Hepatocyte (in vitro differentiated cells): Measurements from ENCODE around the gene CD8B2. TPM values are rescaled to one million over a fixed set of nuclear protein-coding genes. Genes with fewer than 3 reads are reported as not detected.

Experiments used
- DNase-seq: peaks from one replicate; pipeline ENCODE4 v3.0.0-alpha.2; 2016; ENCODE audit warnings: low spot score
- H2AFZ ChIP-seq: fragments of 200-600 bp; sonication (generic); 2 replicates; pipeline ENCODE4 v1.6.0; 2016; ENCODE audit warnings: antibody characterized with exemption, mild to moderate bottlenecking
- H3K27ac ChIP-seq: fragments of 200-600 bp; sonication (generic); 2 replicates; pipeline ENCODE4 v1.5.1; 2016; ENCODE audit warnings: mild to moderate bottlenecking
- H3K27me3 ChIP-seq: fragments of 200-600 bp; sonication (generic); 2 replicates; pipeline ENCODE4 v1.6.1; 2016
- H3K36me3 ChIP-seq: fragments of 200-600 bp; sonication (generic); replicated peaks from 2 replicates; pipeline ENCODE4 v1.5.1; 2016; ENCODE audit warnings: low read depth; ENCODE audit not compliant: insufficient read depth
- H3K4me1 ChIP-seq: fragments of 200-600 bp; sonication (generic); 2 replicates; pipeline ENCODE4 v1.5.1; 2016; ENCODE audit warnings: mild to moderate bottlenecking, moderate library complexity; ENCODE audit not compliant: insufficient read depth
- H3K4me2 ChIP-seq: fragments of 200-600 bp; sonication (generic); 2 replicates; pipeline ENCODE4 v1.6.0; 2016
- H3K4me3 ChIP-seq: fragments of 200-600 bp; sonication (generic); 2 replicates; pipeline ENCODE4 v1.5.1; 2016; ENCODE audit warnings: mild to moderate bottlenecking
- H3K79me2 ChIP-seq: fragments of 200-600 bp; sonication (generic); 2 replicates; pipeline ENCODE4 v1.6.0; 2017; ENCODE audit warnings: mild to moderate bottlenecking
- H3K9me2 ChIP-seq: fragments of 200-600 bp; sonication (generic); replicated peaks from 2 replicates; pipeline ENCODE4 v1.6.0; 2017; ENCODE audit warnings: mild to moderate bottlenecking; ENCODE audit not compliant: insufficient read depth
- H3K9me3 ChIP-seq: fragments of 200-600 bp; sonication (generic); 2 replicates; pipeline ENCODE4 v1.5.1; 2016; ENCODE audit warnings: low read depth, mild to moderate bottlenecking
- H4K20me1 ChIP-seq: fragments of 200-600 bp; sonication (generic); 2 replicates; pipeline ENCODE4 v1.6.0; 2016; ENCODE audit warnings: mild to moderate bottlenecking; ENCODE audit not compliant: insufficient read depth, poor library complexity, severe bottlenecking
- EZH2 ChIP-seq: fragments of 200-600 bp; sonication (generic); IDR thresholded peaks from 2 replicates; pipeline ENCODE4 v1.6.1; 2016; ENCODE audit warnings: antibody characterized with exemption, mild to moderate bottlenecking, borderline replicate concordance
- EZH2phosphoT487 ChIP-seq: fragments of 200-600 bp; sonication (generic); IDR thresholded peaks from one replicate; pipeline ENCODE4 v1.6.1; 2018; ENCODE audit warnings: antibody characterized with exemption, mild to moderate bottlenecking, low read depth, moderate library complexity; ENCODE audit not compliant: unreplicated experiment, severe bottlenecking
- WGBS: methylation state at CpG from one replicate; pipeline ENCODE4 v1.1.6; 2016; ENCODE audit warnings: low lambda C conversion rate; ENCODE audit errors: missing lambda C conversion rate; 5-methylcytosine and 5-hydroxymethylcytosine counted together
- polyA plus RNA-seq: library from polyadenylated mRNA; unstranded; fragments of >200 nt; fragmentation: Nextera tagmentation; extraction: Ambion mirVana; gene quantifications from 2 replicates; pipeline ENCODE4 v1.2.1, GENCODE V29; 2016
- total RNA-seq: library from RNA; depleted of rRNA; stranded (reverse); fragments of >200 nt; gene quantifications from 2 replicates; pipeline ENCODE4 v1.2.3, GENCODE V29; 2014
- TF ChIP-seq, protein P1 (sequence below): fragments of 200-600 bp; sonication (generic); IDR thresholded peaks from 2 replicates; pipeline ENCODE4 v1.5.1; 2016; ENCODE audit warnings: antibody characterized with exemption, mild to moderate bottlenecking; ENCODE audit not compliant: poor library complexity

The CD8B2 gene
- total and polyA plus RNA-seq, 2 experiments from 2014 or later, result 0.47 TPM; not detected in 1

DNA sequence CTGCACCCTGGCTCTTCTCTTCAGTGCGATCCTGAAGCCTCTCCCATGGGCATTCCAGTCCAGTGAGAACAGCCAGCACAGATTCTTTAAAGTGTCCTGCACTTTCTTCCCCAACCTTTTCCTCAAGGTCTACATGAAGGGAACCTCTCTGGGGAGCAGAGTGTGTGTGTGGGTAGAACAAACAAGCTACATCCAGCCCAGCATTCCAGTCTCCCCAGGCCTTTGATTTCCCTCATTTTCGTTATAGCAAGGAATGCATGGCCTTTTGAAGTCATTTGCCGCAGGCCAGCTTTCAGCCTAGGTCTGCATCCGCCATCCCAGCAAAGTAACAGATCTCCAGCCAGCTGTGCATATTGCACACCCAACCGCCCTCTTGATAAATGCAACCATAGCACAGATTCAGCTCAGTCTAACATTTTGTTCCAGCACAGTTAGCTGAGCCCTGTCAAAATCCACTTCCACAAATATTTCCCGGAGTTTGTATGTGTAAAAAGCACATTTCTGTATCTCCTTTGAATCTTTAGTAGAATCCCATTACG is 44.6 kb downstream of the CD8B2 start:
- Histone ChIP-seq H3K36me3 (no peaks in the 10 kb centered on the region), H3K4me2 (no peak overlapping the region), H3K27me3 (no peaks in the 10 kb centered on the region), H4K20me1 (no peaks in the 10 kb centered on the region), H2AFZ (no peak overlapping the region), H3K9me3 (no peaks in the 10 kb centered on the region), H3K27ac (no peak overlapping the region), H3K9me2 (no peaks in the 10 kb centered on the region), H3K4me1 (no peaks in the 10 kb centered on the region), H3K4me3 (no peak overlapping the region), H3K79me2 (no peaks in the 10 kb centered on the region)
- 68% methylated on average over 7 of the region's 7 CpGs for WGBS
- no peak for DNase-seq
- no peak for TF ChIP-seq EZH2phosphoT487
- TF ChIP-seq, protein P1, sequence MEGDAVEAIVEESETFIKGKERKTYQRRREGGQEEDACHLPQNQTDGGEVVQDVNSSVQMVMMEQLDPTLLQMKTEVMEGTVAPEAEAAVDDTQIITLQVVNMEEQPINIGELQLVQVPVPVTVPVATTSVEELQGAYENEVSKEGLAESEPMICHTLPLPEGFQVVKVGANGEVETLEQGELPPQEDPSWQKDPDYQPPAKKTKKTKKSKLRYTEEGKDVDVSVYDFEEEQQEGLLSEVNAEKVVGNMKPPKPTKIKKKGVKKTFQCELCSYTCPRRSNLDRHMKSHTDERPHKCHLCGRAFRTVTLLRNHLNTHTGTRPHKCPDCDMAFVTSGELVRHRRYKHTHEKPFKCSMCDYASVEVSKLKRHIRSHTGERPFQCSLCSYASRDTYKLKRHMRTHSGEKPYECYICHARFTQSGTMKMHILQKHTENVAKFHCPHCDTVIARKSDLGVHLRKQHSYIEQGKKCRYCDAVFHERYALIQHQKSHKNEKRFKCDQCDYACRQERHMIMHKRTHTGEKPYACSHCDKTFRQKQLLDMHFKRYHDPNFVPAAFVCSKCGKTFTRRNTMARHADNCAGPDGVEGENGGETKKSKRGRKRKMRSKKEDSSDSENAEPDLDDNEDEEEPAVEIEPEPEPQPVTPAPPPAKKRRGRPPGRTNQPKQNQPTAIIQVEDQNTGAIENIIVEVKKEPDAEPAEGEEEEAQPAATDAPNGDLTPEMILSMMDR, result no peak
- no peak for TF ChIP-seq EZH2

DNA sequence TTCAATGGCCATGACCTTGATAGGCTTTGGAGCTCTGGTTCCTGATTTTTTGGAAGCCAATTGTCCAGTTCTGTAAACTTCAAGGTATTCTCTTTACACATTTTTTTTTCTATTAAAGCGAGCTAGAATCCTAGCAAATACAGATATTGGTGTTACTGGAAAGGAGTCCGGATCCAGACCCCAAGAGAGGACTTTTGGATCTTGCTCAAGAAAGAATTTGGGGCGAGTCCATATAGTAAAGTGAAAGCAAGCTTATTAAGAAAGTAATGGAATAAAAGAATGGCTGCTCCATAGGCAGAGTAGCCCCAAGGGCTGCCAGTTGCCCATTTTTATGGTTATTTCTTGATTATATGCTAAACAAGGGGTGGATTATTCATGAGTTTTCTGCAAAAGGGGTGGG is 45.1 kb downstream of the CD8B2 start:
- H3K36me3 ChIP-seq, result no peaks in the 10 kb centered on the region
- no peak overlapping the region for H3K27ac ChIP-seq
- TF ChIP-seq EZH2phosphoT487, result no peak
- TF ChIP-seq EZH2, result no peak
- TF ChIP-seq, protein P1, result no peak
- H3K27me3 ChIP-seq, result no peaks in the 10 kb centered on the region
- H3K9me3 ChIP-seq, result no peaks in the 10 kb centered on the region
- no peaks in the 10 kb centered on the region for H3K9me2 ChIP-seq
- no peaks in the 10 kb centered on the region for H3K4me1 ChIP-seq
- no peak overlapping the region for H3K4me2 ChIP-seq
- H3K79me2 ChIP-seq, result no peaks in the 10 kb centered on the region
- WGBS, result 97% methylated on average over 3 of the region's 3 CpGs
- H3K4me3 ChIP-seq, result no peak overlapping the region
- no peaks in the 10 kb centered on the region for H4K20me1 ChIP-seq
- H2AFZ ChIP-seq, result no peak overlapping the region
- DNase-seq, result no peak

DNA sequence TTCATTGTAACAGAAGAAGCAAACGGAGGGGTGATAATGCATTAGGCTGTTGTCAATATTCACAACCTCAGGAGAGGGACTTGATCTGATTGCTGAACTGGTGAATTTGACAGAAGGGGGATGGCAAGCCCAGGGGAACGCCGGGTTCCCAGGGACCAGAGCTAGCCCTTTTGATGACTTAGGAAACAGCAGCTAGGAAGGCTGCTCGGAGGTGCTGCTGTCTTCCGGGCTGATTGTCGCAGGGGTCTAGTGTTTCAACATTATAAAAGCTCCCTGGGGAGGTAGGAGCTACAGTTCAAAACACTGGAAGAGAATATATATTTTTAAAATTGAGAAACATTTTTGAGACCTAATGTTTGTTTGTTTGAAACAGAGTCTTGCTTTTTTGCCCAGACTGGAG is 47.3 kb downstream of the CD8B2 start:
- Histone ChIP-seq H3K27me3 (no peaks in the 10 kb centered on the region), H3K9me2 (no peaks in the 10 kb centered on the region), H3K27ac (no peak overlapping the region), H4K20me1 (no peaks in the 10 kb centered on the region), H3K36me3 (no peaks in the 10 kb centered on the region), H3K4me1 (no peaks in the 10 kb centered on the region), H3K79me2 (no peaks in the 10 kb centered on the region), H3K4me3 (no peak overlapping the region), H3K9me3 (no peaks in the 10 kb centered on the region), H2AFZ (no peak overlapping the region), H3K4me2 (no peak overlapping the region)
- DNase-seq, result no peak
- WGBS, result 59% methylated on average over 6 of the region's 6 CpGs
- TF ChIP-seq EZH2 (no peak), EZH2phosphoT487 (no peak)
- TF ChIP-seq, protein P1, result no peak

DNA sequence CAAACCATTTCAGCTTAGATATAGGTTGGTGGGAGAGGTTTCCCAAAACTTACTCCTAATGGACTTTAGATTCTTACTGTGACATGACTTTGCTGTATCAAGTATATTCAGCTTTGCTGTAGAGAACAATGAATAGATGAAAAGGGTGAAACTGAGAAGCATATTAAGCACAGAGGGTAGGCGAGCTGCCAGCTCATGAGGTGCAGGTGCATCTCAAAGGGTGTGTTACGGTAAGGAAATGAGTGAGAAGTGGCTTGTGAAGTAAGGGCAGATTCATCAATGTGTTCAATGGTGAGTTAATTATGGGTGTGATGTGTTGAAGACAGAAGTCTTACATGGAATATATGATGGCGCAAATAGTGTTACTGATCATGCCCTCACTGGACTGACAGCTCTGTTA is 49.3 kb downstream of the CD8B2 start:
- Histone ChIP-seq H3K9me2 (no peaks in the 10 kb centered on the region), H2AFZ (no peak overlapping the region), H3K27ac (no peak overlapping the region), H4K20me1 (no peaks in the 10 kb centered on the region), H3K4me1 (no peaks in the 10 kb centered on the region), H3K4me2 (no peak overlapping the region), H3K36me3 (no peaks in the 10 kb centered on the region), H3K79me2 (no peaks in the 10 kb centered on the region), H3K9me3 (no peaks in the 10 kb centered on the region), H3K4me3 (no peak overlapping the region), H3K27me3 (no peaks in the 10 kb centered on the region)
- WGBS, result 96% methylated on average over 3 of the region's 3 CpGs
- no peak for DNase-seq
- no peak for TF ChIP-seq EZH2phosphoT487
- TF ChIP-seq, protein P1, result no peak
- TF ChIP-seq EZH2, result no peak
